ENCODE results near the gene MSRB1.
"Not testable (repeated sequence)": the region's sequence is repeated elsewhere in the genome, so short reads cannot be mapped to it uniquely, and the experiment has no call there.

Gene MSRB1

DNA sequence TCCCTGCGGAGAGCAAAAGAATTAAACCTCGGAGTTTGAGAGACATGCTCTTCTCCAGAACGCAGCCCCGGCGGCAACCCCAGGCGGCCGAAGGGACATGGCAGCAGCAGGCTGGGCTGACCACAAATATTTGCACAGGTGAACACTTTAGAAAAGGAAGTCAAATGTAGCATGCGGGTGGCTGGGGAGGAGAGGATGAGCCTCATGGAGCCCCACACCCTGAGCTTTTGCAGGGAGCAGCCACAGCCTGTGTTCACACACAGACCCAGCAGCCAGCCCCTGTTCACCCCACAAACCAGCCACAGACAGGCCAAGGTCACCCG, 42.6 kb downstream of the MSRB1 start:
- TF ChIP-seq, protein P1, sequence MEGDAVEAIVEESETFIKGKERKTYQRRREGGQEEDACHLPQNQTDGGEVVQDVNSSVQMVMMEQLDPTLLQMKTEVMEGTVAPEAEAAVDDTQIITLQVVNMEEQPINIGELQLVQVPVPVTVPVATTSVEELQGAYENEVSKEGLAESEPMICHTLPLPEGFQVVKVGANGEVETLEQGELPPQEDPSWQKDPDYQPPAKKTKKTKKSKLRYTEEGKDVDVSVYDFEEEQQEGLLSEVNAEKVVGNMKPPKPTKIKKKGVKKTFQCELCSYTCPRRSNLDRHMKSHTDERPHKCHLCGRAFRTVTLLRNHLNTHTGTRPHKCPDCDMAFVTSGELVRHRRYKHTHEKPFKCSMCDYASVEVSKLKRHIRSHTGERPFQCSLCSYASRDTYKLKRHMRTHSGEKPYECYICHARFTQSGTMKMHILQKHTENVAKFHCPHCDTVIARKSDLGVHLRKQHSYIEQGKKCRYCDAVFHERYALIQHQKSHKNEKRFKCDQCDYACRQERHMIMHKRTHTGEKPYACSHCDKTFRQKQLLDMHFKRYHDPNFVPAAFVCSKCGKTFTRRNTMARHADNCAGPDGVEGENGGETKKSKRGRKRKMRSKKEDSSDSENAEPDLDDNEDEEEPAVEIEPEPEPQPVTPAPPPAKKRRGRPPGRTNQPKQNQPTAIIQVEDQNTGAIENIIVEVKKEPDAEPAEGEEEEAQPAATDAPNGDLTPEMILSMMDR (IDR thresholded peaks at IDR 0.05; ENCODE audit: insufficient read depth, low read length, poor library complexity, severe bottlenecking), result no peak
- Histone ChIP-seq H3K36me3 (ENCODE audit: control insufficient read depth, insufficient read depth, low read length) (no peaks in the 10 kb centered on the region), H3K27me3 (replicated peaks; ENCODE audit: control insufficient read depth, insufficient read depth, low read length) (no peaks in the 10 kb centered on the region; the same call in 1 of the 2 replicates), H3K4me3 (replicated peaks; ENCODE audit: low read depth, low read length) (no peak overlapping the region)
- DNase-seq (ENCODE audit: extremely low read depth, insufficient read length), result no peak

GRCh38 chr16:1899641-1900451, 43.2 kb downstream of the MSRB1 start:
- Histone ChIP-seq H3K4me3 (replicated peaks; ENCODE audit: low read depth, low read length) (no peak overlapping the region), H3K27me3 (replicated peaks; ENCODE audit: control insufficient read depth, insufficient read depth, low read length) (no peaks in the 10 kb centered on the region; the same call in 1 of the 2 replicates), H3K36me3 (ENCODE audit: control insufficient read depth, insufficient read depth, low read length) (no peaks in the 10 kb centered on the region)
- DNase-seq (ENCODE audit: extremely low read depth, insufficient read length), result no peak
- TF ChIP-seq, protein P1 (IDR thresholded peaks at IDR 0.05; ENCODE audit: insufficient read depth, low read length, poor library complexity, severe bottlenecking), result no peak

DNA sequence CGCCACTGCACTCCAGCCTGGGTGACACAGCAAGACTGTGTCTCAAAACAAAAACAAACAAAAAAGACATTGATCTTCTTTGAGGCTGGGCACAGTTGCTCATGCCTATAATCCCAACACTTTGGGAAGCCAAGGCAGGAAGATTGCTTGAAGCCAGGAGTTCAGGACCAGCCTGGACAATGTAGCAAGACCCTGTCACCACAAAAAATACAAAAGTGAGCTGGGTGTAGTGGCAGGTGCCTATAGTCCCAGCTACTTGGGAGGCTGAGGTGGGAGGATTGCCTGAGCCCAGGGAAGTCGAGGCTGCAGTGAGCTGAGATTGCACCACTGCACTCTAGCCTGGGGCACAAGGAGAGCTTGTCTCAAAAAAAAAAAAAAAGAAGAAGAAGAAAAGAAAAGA, 45.3 kb downstream of the MSRB1 start:
- not testable (repeated sequence) for H3K27me3 ChIP-seq (replicated peaks; ENCODE audit: control insufficient read depth, insufficient read depth, low read length); DNase-seq (ENCODE audit: extremely low read depth, insufficient read length); H3K4me3 ChIP-seq (replicated peaks; ENCODE audit: low read depth, low read length); H3K36me3 ChIP-seq (ENCODE audit: control insufficient read depth, insufficient read depth, low read length)

DNA sequence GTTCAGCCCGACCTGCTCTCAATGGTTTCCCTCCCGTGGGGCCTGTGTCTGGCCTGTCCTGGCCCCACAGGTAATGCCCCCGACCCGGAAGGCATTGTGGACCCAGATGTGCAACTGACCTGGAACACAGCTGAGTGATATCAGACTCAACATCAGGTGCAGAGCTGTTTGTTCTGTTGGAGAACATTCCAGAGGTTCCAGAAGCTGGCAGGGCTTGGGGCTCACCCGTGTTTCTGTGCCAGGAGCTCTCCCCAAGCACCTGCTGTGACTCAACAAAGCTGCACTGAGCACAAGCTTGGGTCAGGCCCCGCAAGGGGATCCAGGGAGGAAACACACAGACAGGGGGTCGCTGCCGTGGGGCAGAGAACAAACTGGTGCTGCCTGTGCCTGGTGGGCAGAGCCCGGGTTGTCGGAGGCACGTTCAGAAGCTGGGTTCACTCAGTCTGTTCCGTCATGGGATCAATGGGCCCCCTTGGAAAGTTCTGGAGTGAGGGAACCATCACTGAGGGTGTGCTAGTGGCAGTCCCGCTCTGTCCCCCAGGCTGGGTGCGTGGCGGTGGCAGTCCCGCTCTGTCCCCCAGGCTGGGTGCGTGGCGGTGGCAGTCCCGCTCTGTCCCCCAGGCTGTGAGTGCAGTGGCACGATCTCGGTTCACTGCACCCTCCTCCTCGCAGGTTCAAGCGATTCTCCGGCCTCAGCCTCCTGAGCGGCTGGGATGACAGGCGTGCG, 46.9 kb downstream of the MSRB1 start:
- TF ChIP-seq, protein P1 (IDR thresholded peaks at IDR 0.05; ENCODE audit: insufficient read depth, low read length, poor library complexity, severe bottlenecking), result no peak
- no peaks in the 10 kb centered on the region for H3K36me3 ChIP-seq (ENCODE audit: control insufficient read depth, insufficient read depth, low read length)
- no peak for DNase-seq (ENCODE audit: extremely low read depth, insufficient read length)
- no peaks in the 10 kb centered on the region for H3K27me3 ChIP-seq (replicated peaks; ENCODE audit: control insufficient read depth, insufficient read depth, low read length)
- no peak overlapping the region for H3K4me3 ChIP-seq (replicated peaks; ENCODE audit: low read depth, low read length)

- TF ChIP-seq, protein P1 (IDR thresholded peaks at IDR 0.05; ENCODE audit: insufficient read depth, low read length, poor library complexity, severe bottlenecking), result no peak
- DNase-seq (ENCODE audit: extremely low read depth, insufficient read length), result no peak
- no peak overlapping the region for H3K4me3 ChIP-seq (replicated peaks; ENCODE audit: low read depth, low read length)
- H3K27me3 ChIP-seq (replicated peaks; ENCODE audit: control insufficient read depth, insufficient read depth, low read length), result no peaks in the 10 kb centered on the region
- H3K36me3 ChIP-seq (ENCODE audit: control insufficient read depth, insufficient read depth, low read length), result no peaks in the 10 kb centered on the region
Observed at GRCh38 chr16:1895068-1895467, 47.9 kb downstream of the MSRB1 start.

DNA sequence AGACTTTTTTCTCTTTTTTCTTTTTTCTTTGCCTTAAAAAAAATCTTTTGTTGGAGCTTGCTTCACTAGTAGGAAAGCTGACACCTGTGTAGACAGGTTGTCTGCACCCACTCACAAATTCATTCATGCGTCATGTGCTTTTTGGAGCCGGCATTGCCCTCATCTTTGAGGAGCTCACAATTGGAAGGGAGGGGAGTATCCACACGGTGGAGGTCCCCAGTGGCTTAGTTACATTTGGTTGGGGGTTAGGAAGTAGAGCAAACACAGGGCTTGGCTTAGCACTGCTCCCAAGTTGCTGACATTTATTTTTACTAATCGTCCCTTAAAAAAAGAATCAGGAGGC, 52.3 kb downstream of the MSRB1 start:
- DNase-seq (ENCODE audit: extremely low read depth, insufficient read length), result no peak

More for the DNA sequence above, 52.3 kb downstream of the MSRB1 start:
- no peak overlapping the region for H3K4me3 ChIP-seq (replicated peaks; ENCODE audit: low read depth, low read length)
- TF ChIP-seq, protein P1 (IDR thresholded peaks at IDR 0.05; ENCODE audit: insufficient read depth, low read length, poor library complexity, severe bottlenecking), result no peak
- H3K27me3 ChIP-seq (replicated peaks; ENCODE audit: control insufficient read depth, insufficient read depth, low read length), result no peaks in the 10 kb centered on the region; the same call in 1 of the 2 replicates
- H3K36me3 ChIP-seq (ENCODE audit: control insufficient read depth, insufficient read depth, low read length), result no peaks in the 10 kb centered on the region
